ENCODE measurements around the gene MAP2K6.

MAP2K6 gene

GRCh38 chr17:69447726-69448125 lies 33.2 kb downstream of the MAP2K6 start:
- Histone ChIP-seq H3K79me2 (ENCODE audit: insufficient read depth, low read length) (no peaks in the 10 kb centered on the region), H3K27me3 (ENCODE audit: insufficient read depth, low read length, poor library complexity) (no peaks in the 10 kb centered on the region), H3K9me3 (ENCODE audit: insufficient read depth, low read length, severe bottlenecking) (no peaks in the 10 kb centered on the region), H3K4me1 (ENCODE audit: insufficient read depth, low read length) (no peaks in the 10 kb centered on the region), H3K27ac (ENCODE audit: low read length) (no peak overlapping the region), H3K36me3 (ENCODE audit: insufficient read depth, low read length) (no peaks in the 10 kb centered on the region), H3K9ac (ENCODE audit: low read depth, low read length) (no peak overlapping the region), H4K20me1 (ENCODE audit: insufficient read depth, low read length) (peaks cover 3% of the 10 kb centered on the region; the same call in 1 of the 2 replicates), H2AFZ (ENCODE audit: low read depth, low read length) (no peak overlapping the region), H3K4me2 (ENCODE audit: insufficient read depth, low read length) (no peak overlapping the region), H3K4me3 (ENCODE audit: low read depth in 1 of 2, low read length in 2 of 2) (no peak overlapping the region)
- DNase-seq (no peak), ATAC-seq (ENCODE audit: insufficient read depth, low read depth) (no peak)
- TF ChIP-seq EZH2 (IDR thresholded peaks at IDR 0.05; ENCODE audit: borderline replicate concordance, low read depth, low read length, severe bottlenecking): no peak
- no peak for TF ChIP-seq CTCF (IDR thresholded peaks at IDR 0.05; ENCODE audit: borderline replicate concordance, extremely low read depth, low read length, poor library complexity, severe bottlenecking)

GRCh38 chr17:69448431-69449102 lies 34.1 kb downstream of the MAP2K6 start:
- DNase-seq (no peak), ATAC-seq (ENCODE audit: insufficient read depth, low read depth) (no peak)
- H3K4me3 ChIP-seq (ENCODE audit: low read depth in 1 of 2, low read length in 2 of 2): no peak overlapping the region
- no peak overlapping the region for H3K27ac ChIP-seq (ENCODE audit: low read length)
- H3K4me1 ChIP-seq (ENCODE audit: insufficient read depth, low read length): no peaks in the 10 kb centered on the region
- no peak overlapping the region for H2AFZ ChIP-seq (ENCODE audit: low read depth, low read length)
- no peaks in the 10 kb centered on the region for H3K9me3 ChIP-seq (ENCODE audit: insufficient read depth, low read length, severe bottlenecking)
- H3K4me2 ChIP-seq (ENCODE audit: insufficient read depth, low read length): no peak overlapping the region
- H3K79me2 ChIP-seq (ENCODE audit: insufficient read depth, low read length): no peaks in the 10 kb centered on the region
- peaks cover 3% of the 10 kb centered on the region; the same call in 1 of the 2 replicates for H4K20me1 ChIP-seq (ENCODE audit: insufficient read depth, low read length)
- H3K9ac ChIP-seq (ENCODE audit: low read depth, low read length): no peak overlapping the region
- no peaks in the 10 kb centered on the region for H3K36me3 ChIP-seq (ENCODE audit: insufficient read depth, low read length)
- TF ChIP-seq CTCF (IDR thresholded peaks at IDR 0.05; ENCODE audit: borderline replicate concordance, extremely low read depth, low read length, poor library complexity, severe bottlenecking): no peak
- no peak for TF ChIP-seq EZH2 (IDR thresholded peaks at IDR 0.05; ENCODE audit: borderline replicate concordance, low read depth, low read length, severe bottlenecking)
- no peaks in the 10 kb centered on the region for H3K27me3 ChIP-seq (ENCODE audit: insufficient read depth, low read length, poor library complexity)

- no peak for ATAC-seq (ENCODE audit: insufficient read depth, low read depth)
- Histone ChIP-seq H3K4me1 (ENCODE audit: insufficient read depth, low read length) (no peaks in the 10 kb centered on the region), H3K27me3 (ENCODE audit: insufficient read depth, low read length, poor library complexity) (no peaks in the 10 kb centered on the region), H3K4me2 (ENCODE audit: insufficient read depth, low read length) (no peak overlapping the region), H3K9me3 (ENCODE audit: insufficient read depth, low read length, severe bottlenecking) (no peaks in the 10 kb centered on the region), H2AFZ (ENCODE audit: low read depth, low read length) (no peak overlapping the region), H3K4me3 (ENCODE audit: low read depth in 1 of 2, low read length in 2 of 2) (no peak overlapping the region), H4K20me1 (ENCODE audit: insufficient read depth, low read length) (peaks cover 3% of the 10 kb centered on the region; the same call in 1 of the 2 replicates), H3K79me2 (ENCODE audit: insufficient read depth, low read length) (no peaks in the 10 kb centered on the region), H3K36me3 (ENCODE audit: insufficient read depth, low read length) (no peaks in the 10 kb centered on the region), H3K9ac (ENCODE audit: low read depth, low read length) (no peak overlapping the region), H3K27ac (ENCODE audit: low read length) (no peak overlapping the region)
- TF ChIP-seq CTCF (IDR thresholded peaks at IDR 0.05; ENCODE audit: borderline replicate concordance, extremely low read depth, low read length, poor library complexity, severe bottlenecking) (no peak), EZH2 (IDR thresholded peaks at IDR 0.05; ENCODE audit: borderline replicate concordance, low read depth, low read length, severe bottlenecking) (no peak)
- no peak for DNase-seq
These were observed 35.6 kb downstream of the MAP2K6 start for GRCh38 chr17:69450131-69450530.
